ENCODE data around the gene ITPKC. TPM values are rescaled to one million over a fixed set of nuclear protein-coding genes. Genes with fewer than 3 reads are reported as not detected.
"Not testable (repeated sequence)": the region's sequence is repeated elsewhere in the genome, so short reads cannot be mapped to it uniquely, and the experiment has no call there.

The ITPKC gene
- total RNA-seq, 1 donor from 2014 or later, result 92.6 TPM

- H3K36me3 ChIP-seq, result no peaks in the 10 kb centered on the region
- H3K4me1 ChIP-seq, result peaks cover 15% of the 10 kb centered on the region
- peak; percentile 99 to 100 for DNase-seq (ENCODE audit: extremely low spot score in 2 of 2)
- intact Hi-C loops (cut with DNase I), result no loop called here
- peak within 1 kb of the TSS; percentile 56 to 90 for H3K4me3 ChIP-seq
- H3K27me3 ChIP-seq, result no peaks in the 10 kb centered on the region
- TF ChIP-seq POLR2A (IDR thresholded peaks at IDR 0.05) (peak in 1 of 2 donors; percentile 67), POLR2AphosphoS5 (IDR thresholded peaks at IDR 0.05; ENCODE audit: insufficient read depth in 1 of 2, low read depth in 1 of 2) (peak; percentile 33 to 93), CTCF (IDR thresholded peaks at IDR 0.05) (peak in 1 of 3 experiments; percentile 1)
- no peaks in the 10 kb centered on the region for H3K9me3 ChIP-seq
- peak within 1 kb of the TSS; percentile 88 for H3K27ac ChIP-seq
These were observed 61.2 kb downstream of the ITPKC start, which contains the start of gene RAB4B for GRCh38 chr19:40777937-40778705. Gene RAB4B (plus strand): TSS chr19:40778247. CDS start chr19:40778376, 129 bp downstream.

GRCh38 chr19:40778706-40779284 is 61.9 kb downstream of the ITPKC start:
- Histone ChIP-seq H3K27ac (peak overlapping the region; percentile 88), H3K4me1 (peaks cover 15% of the 10 kb centered on the region), H3K9me3 (no peaks in the 10 kb centered on the region), H3K36me3 (no peaks in the 10 kb centered on the region), H3K4me3 (peak overlapping the region; percentile 56 to 90), H3K27me3 (no peaks in the 10 kb centered on the region)
- intact Hi-C loops (cut with DNase I), result no loop called here
- no peak for DNase-seq (ENCODE audit: extremely low spot score in 2 of 2)
- TF ChIP-seq CTCF (IDR thresholded peaks at IDR 0.05), result no peak
- TF ChIP-seq POLR2A (IDR thresholded peaks at IDR 0.05), result no peak
- TF ChIP-seq POLR2AphosphoS5 (IDR thresholded peaks at IDR 0.05; ENCODE audit: insufficient read depth in 1 of 2, low read depth in 1 of 2), result no peak

DNA sequence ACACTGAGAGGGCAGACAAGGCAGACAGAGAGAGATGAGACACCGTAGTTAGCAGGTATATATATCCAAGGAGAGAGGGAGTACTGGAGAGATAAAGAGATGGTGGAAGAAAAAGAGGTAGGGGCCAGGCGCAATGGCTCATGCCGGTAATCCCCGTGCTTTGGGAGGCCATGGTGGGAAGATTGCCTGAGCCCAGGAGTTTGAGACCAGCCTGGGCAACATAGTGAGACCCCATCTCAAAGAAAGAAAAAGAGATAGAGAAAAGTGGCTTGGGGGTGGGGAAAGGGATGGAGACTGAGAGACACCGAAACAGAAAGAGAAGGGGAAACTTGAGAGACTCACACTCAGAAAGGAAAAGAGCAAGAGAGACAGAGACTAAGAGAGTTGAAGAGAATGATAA is 63.7 kb downstream of the ITPKC start:
- no peak for DNase-seq (ENCODE audit: extremely low spot score in 2 of 2)
- Histone ChIP-seq H3K9me3 (no peaks in the 10 kb centered on the region), H3K27ac (no peak overlapping the region), H3K4me3 (no peak overlapping the region), H3K27me3 (no peaks in the 10 kb centered on the region), H3K4me1 (peaks cover 15% of the 10 kb centered on the region), H3K36me3 (peaks cover 0 to 3% of the 10 kb centered on the region in 2 donors)
- TF ChIP-seq CTCF (IDR thresholded peaks at IDR 0.05) (no peak), POLR2A (IDR thresholded peaks at IDR 0.05) (no peak), POLR2AphosphoS5 (IDR thresholded peaks at IDR 0.05; ENCODE audit: insufficient read depth in 1 of 2, low read depth in 1 of 2) (no peak)
- intact Hi-C loops (cut with DNase I), result no loop called here

DNA sequence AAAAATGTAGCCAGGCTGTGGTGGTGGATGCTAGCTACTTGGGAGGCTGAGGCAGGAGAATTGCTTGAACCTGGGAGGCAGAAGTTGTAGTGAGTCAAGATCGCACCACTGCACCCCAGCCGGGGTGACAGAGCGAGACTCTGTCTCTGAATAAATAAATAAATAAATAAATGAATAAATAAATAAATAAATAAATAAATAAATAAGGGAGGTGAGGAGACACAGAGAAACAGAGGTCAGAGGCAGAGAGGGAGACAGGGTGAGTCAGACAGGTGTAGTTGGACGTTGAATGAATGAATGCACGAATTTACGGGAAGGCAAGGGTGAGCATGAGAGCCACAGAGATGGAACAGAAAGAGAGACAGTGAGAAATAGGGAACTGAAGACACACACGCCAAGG is 64.2 kb downstream of the ITPKC start:
- Histone ChIP-seq H3K4me1 (peaks cover 15% of the 10 kb centered on the region), H3K27ac (no peak overlapping the region), H3K9me3 (no peaks in the 10 kb centered on the region), H3K27me3 (no peaks in the 10 kb centered on the region), H3K4me3 (no peak overlapping the region), H3K36me3 (peaks cover 0 to 3% of the 10 kb centered on the region in 2 donors)
- no peak for TF ChIP-seq POLR2A (IDR thresholded peaks at IDR 0.05)
- no peak for TF ChIP-seq POLR2AphosphoS5 (IDR thresholded peaks at IDR 0.05; ENCODE audit: insufficient read depth in 1 of 2, low read depth in 1 of 2)
- no peak for TF ChIP-seq CTCF (IDR thresholded peaks at IDR 0.05)
- DNase-seq (ENCODE audit: extremely low spot score in 2 of 2), result no peak
- intact Hi-C loops (cut with DNase I), result no loop called here

DNA sequence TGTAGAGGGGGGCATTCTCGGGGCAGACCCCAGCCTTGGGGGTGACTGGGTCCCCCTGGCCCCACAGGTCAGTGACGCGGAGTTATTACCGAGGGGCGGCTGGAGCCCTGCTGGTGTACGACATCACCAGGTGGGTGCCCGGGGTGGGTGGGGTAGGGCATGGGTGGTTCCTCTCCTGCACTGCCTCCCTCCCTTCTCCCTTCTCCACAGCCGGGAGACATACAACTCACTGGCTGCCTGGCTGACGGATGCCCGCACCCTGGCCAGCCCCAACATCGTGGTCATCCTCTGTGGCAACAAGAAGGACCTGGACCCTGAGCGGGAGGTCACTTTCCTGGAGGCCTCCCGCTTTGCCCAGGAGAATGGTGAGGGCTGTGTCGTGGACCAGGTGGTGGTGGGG is 66.8 kb downstream of the ITPKC start:
- Histone ChIP-seq H3K27me3 (no peaks in the 10 kb centered on the region), H3K4me3 (no peak overlapping the region), H3K4me1 (peaks cover 5% of the 10 kb centered on the region), H3K9me3 (no peaks in the 10 kb centered on the region), H3K27ac (no peak overlapping the region), H3K36me3 (peaks cover 0 to 6% of the 10 kb centered on the region in 2 donors)
- DNase-seq (ENCODE audit: extremely low spot score in 2 of 2), result no peak
- intact Hi-C loops (cut with DNase I), result no loop called here
- TF ChIP-seq CTCF (IDR thresholded peaks at IDR 0.05) (no peak), POLR2AphosphoS5 (IDR thresholded peaks at IDR 0.05; ENCODE audit: insufficient read depth in 1 of 2, low read depth in 1 of 2) (no peak), POLR2A (IDR thresholded peaks at IDR 0.05) (no peak)

DNA sequence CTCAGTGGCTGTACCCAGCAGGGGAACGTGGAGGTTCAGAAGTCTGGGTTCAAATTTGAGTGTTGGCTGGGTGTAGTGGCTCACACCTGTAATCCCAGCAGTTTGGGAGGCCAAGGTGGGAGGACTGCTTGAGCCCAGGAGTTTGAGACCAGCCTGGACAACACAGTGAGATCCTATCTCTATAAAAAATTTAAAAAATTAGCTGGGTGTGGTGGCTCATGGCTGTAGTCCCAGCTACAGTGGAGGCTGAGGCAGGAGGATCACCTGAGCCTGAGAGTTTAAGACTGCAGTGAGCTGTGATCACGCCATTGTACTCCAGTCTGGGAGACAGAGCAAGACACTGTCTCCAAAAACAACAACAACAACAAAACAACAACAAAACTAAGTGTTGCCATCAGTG is 67.2 kb downstream of the ITPKC start:
- H3K9me3 ChIP-seq; H3K36me3 ChIP-seq; H3K27ac ChIP-seq; H3K4me1 ChIP-seq; DNase-seq (ENCODE audit: extremely low spot score in 2 of 2); H3K27me3 ChIP-seq; H3K4me3 ChIP-seq; intact Hi-C loops (cut with DNase I): not testable (repeated sequence)

Measured in vagina (tissue), 2 donors.